Measurements from ENCODE around the gene RNF34. TPM values are rescaled to one million over a fixed set of nuclear protein-coding genes. Genes with fewer than 3 reads are reported as not detected.

The RNF34 gene, protein sequence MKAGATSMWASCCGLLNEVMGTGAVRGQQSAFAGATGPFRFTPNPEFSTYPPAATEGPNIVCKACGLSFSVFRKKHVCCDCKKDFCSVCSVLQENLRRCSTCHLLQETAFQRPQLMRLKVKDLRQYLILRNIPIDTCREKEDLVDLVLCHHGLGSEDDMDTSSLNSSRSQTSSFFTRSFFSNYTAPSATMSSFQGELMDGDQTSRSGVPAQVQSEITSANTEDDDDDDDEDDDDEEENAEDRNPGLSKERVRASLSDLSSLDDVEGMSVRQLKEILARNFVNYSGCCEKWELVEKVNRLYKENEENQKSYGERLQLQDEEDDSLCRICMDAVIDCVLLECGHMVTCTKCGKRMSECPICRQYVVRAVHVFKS
- total RNA-seq = 10 to 100 TPM; 28.0 to 54.8 (median 37.2) TPM

- ATAC-seq (replicated peaks in 6 of 8) = peak; percentile 90 to 97 (median 96)
- Histone ChIP-seq H3K4me3 (peak within 1 kb of the TSS; percentile 71 to 90 (median 73)), H3K27ac (peak within 1 kb of the TSS; percentile 60 to 77), H3K4me1 (replicated peaks in 1 of 2) (peaks cover 9 to 17% of the 10 kb centered on the region in 2 donors)
- in situ Hi-C loops (cut with MboI; ENCODE audit: low pct_unique_long_range_greater_than_20kb in 2 of 9, low sequenced_read_pairs in 9 of 9, unreplicated experiment in 9 of 9) = no loop called here
- WGBS, 10 experiments = 0 to 4% (median 0%) methylated on average over 1 to 29 of the region's 77 CpGs
Measured at GRCh38 chr12:121399391-121400331, at the start of gene RNF34. TSS of gene RNF34 (plus strand) at chr12:121400118. CDS start at chr12:121400213, 95 bp downstream.

- in situ Hi-C loops (cut with MboI; ENCODE audit: low pct_unique_long_range_greater_than_20kb in 2 of 9, low sequenced_read_pairs in 9 of 9, unreplicated experiment in 9 of 9) = no loop called here
- ATAC-seq (replicated peaks in 6 of 8) = peak; percentile 96 to 99 (median 99)
- WGBS, 10 experiments = 0 to 5% (median 0%) methylated on average over 1 to 28 of the region's 49 CpGs; no CpG with 5 or more reads in 2 of the 10 experiments
- peaks cover 3 to 11% of the 10 kb centered on the region in 2 donors for H3K4me1 ChIP-seq (replicated peaks in 1 of 2)
- peak within 1 kb of the TSS; percentile 54 to 93 (median 68) for H3K4me3 ChIP-seq
- peak within 1 kb of the TSS; percentile 74 to 91 for H3K27ac ChIP-seq
Measured at GRCh38 chr12:121351820-121352681, 47.9 kb upstream of the RNF34 start, which contains the start of gene ANAPC5. TSS of gene ANAPC5 (minus strand) at chr12:121352411. CDS start at chr12:121352340, 71 bp downstream.

DNA sequence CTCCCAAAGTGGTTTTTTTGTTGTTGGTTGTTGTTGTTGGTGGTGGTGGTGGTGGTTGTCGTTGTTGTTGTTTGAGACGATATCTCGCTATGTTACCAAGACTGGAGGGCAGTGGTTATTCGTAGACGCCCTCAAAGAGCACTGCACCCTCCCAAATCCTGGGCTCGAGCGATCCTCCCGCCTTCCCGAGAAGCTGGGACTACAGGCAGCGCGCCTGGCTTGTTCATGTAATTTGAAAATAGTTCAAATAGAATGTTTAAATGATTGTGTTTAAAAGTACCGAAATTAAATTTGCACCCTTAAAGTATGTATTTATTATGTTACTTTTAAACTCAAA is 47.3 kb upstream of the RNF34 start:
- Histone ChIP-seq H3K27ac (peak overlapping the region; percentile 23 to 86), H3K4me1 (replicated peaks in 1 of 2) (peaks cover 3 to 11% of the 10 kb centered on the region in 2 donors), H3K4me3 (peak overlapping the region; percentile 54 to 93 (median 68))
- in situ Hi-C loops (cut with MboI; ENCODE audit: low pct_unique_long_range_greater_than_20kb in 2 of 9, low sequenced_read_pairs in 9 of 9, unreplicated experiment in 9 of 9) = no loop called here
- 0 to 4% (median 0%) methylated on average over 1 to 10 of the region's 12 CpGs; no CpG with 5 or more reads in 1 of the 10 experiments for WGBS, 10 experiments
- peak; percentile 50 to 62 (median 56) for ATAC-seq (replicated peaks in 6 of 8)

- ATAC-seq (replicated peaks in 6 of 8) = no peak
- WGBS, 10 experiments = 71 to 100% (median 88%) methylated on average over 1 to 6 of the region's 6 CpGs; no CpG with 5 or more reads in 3 of the 10 experiments
Measured at GRCh38 chr12:121355818-121356217, 44.1 kb upstream of the RNF34 start.

DNA sequence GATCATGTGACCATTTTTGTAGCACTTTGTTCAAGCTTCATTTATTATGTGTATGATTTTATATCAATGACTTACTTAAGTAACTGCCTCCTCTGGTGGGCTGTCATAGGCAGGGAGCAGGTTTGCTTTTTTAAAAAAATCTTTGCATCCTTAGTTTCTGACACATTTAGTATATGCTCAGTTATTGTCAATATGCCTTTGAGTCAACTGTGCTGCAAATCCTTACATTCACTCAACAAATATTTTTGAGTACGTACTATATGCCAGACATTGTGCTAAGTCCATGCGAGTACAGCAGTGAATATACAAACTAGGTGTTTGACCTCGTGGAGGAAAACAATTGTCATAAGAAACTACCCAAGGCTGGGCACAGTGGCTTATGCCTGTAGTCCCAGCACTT is 43.3 kb upstream of the RNF34 start:
- in situ Hi-C loops (cut with MboI; ENCODE audit: low pct_unique_long_range_greater_than_20kb in 2 of 9, low sequenced_read_pairs in 9 of 9, unreplicated experiment in 9 of 9) = no loop called here
- Histone ChIP-seq H3K4me3 (no peak overlapping the region), H3K4me1 (replicated peaks in 1 of 2) (peaks cover 0 to 4% of the 10 kb centered on the region in 2 donors), H3K27ac (no peak overlapping the region)
- no peak for ATAC-seq (replicated peaks in 6 of 8)
- 48 to 100% (median 66%) methylated on average over 1 to 3 of the region's 3 CpGs; no CpG with 5 or more reads in 2 of the 10 experiments for WGBS, 10 experiments

More at GRCh38 chr12:121355818-121356217, 44.1 kb upstream of the RNF34 start:
- no peak overlapping the region for H3K4me3 ChIP-seq
- in situ Hi-C loops (cut with MboI; ENCODE audit: low pct_unique_long_range_greater_than_20kb in 2 of 9, low sequenced_read_pairs in 9 of 9, unreplicated experiment in 9 of 9) = no loop called here
- H3K4me1 ChIP-seq (replicated peaks in 1 of 2) = peaks cover 3 to 9% of the 10 kb centered on the region in 2 donors
- no peak overlapping the region for H3K27ac ChIP-seq

- ATAC-seq (replicated peaks in 6 of 8) = no peak
- in situ Hi-C loops (cut with MboI; ENCODE audit: low pct_unique_long_range_greater_than_20kb in 2 of 9, low sequenced_read_pairs in 9 of 9, unreplicated experiment in 9 of 9) = no loop called here
- no peak overlapping the region for H3K27ac ChIP-seq
Measured at GRCh38 chr12:121357331-121357730, 42.6 kb upstream of the RNF34 start.

DNA sequence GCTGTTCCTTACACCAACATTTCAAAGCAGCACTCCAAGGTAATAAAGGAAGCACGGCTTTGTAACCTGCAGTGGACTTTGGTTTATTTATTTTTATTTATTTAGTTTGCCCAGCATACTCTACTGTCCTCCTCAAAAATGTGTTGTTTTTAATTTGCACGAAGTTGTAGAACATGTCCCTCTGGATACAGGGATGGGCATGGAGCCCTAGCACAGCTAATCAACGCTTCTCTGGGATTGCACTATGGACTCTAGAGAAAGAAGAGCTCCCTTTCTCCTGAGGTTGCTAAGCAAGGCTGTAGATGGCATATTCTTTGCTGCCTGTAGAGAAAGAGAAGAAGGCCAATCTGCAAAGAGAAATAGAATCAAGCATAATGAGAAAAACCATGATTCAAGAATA is 41.8 kb upstream of the RNF34 start:
- H3K27ac ChIP-seq = no peak overlapping the region
- peaks cover 0 to 2% of the 10 kb centered on the region in 2 donors for H3K4me1 ChIP-seq (replicated peaks in 1 of 2)
- H3K4me3 ChIP-seq = no peak overlapping the region
- 17 to 94% (median 62%) methylated on average over 1 to 2 of the region's 3 CpGs for WGBS, 10 experiments
- in situ Hi-C loops (cut with MboI; ENCODE audit: low pct_unique_long_range_greater_than_20kb in 2 of 9, low sequenced_read_pairs in 9 of 9, unreplicated experiment in 9 of 9) = no loop called here
- no peak for ATAC-seq (replicated peaks in 6 of 8)

More at GRCh38 chr12:121357331-121357730, 42.6 kb upstream of the RNF34 start:
- no peak overlapping the region for H3K4me3 ChIP-seq
- 37 to 75% (median 54%) methylated on average over 2 to 4 of the region's 4 CpGs; no CpG with 5 or more reads in 4 of the 10 experiments for WGBS, 10 experiments
- H3K4me1 ChIP-seq (replicated peaks in 1 of 2) = peaks cover 0 to 4% of the 10 kb centered on the region in 2 donors

DNA sequence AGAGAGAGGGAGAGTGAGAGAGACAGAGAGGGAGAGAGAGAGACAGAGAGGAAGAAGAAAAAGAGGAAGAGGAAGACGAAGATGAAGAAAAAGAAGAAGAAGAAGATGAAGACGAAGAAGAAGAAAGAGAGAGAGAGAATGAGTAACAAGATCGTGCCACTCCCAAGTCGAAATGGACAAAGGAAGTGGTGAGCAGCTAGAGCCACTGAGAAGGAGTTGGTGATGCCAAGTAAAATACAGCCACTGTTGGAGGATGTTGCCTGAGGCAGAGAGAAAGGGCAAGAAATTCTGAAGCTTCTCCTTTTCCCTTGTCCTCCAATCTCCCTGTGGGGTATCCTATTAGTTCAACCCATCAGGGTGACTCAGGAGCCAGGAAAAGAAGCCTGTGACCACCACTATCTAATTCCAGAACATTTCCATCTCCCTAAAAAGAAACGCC is 35.2 kb upstream of the RNF34 start:
- 50 to 88% (median 67%) methylated on average over 1 to 5 of the region's 5 CpGs for WGBS, 10 experiments
- Histone ChIP-seq H3K4me1 (replicated peaks in 1 of 2) (no peaks in the 10 kb centered on the region), H3K4me3 (no peak overlapping the region), H3K27ac (no peak overlapping the region)
- no peak for ATAC-seq (replicated peaks in 6 of 8)
- in situ Hi-C loops (cut with MboI; ENCODE audit: low pct_unique_long_range_greater_than_20kb in 2 of 9, low sequenced_read_pairs in 9 of 9, unreplicated experiment in 9 of 9) = no loop called here

GRCh38 chr12:121365416-121366062 is 34.4 kb upstream of the RNF34 start:
- Histone ChIP-seq H3K27ac (no peak overlapping the region), H3K4me1 (replicated peaks in 1 of 2) (no peaks in the 10 kb centered on the region), H3K4me3 (no peak overlapping the region)
- 17 to 93% (median 60%) methylated on average over 2 to 5 of the region's 5 CpGs; no CpG with 5 or more reads in 3 of the 10 experiments for WGBS, 10 experiments
- no peak for ATAC-seq (replicated peaks in 6 of 8)
- in situ Hi-C loops (cut with MboI; ENCODE audit: low pct_unique_long_range_greater_than_20kb in 2 of 9, low sequenced_read_pairs in 9 of 9, unreplicated experiment in 9 of 9) = no loop called here

DNA sequence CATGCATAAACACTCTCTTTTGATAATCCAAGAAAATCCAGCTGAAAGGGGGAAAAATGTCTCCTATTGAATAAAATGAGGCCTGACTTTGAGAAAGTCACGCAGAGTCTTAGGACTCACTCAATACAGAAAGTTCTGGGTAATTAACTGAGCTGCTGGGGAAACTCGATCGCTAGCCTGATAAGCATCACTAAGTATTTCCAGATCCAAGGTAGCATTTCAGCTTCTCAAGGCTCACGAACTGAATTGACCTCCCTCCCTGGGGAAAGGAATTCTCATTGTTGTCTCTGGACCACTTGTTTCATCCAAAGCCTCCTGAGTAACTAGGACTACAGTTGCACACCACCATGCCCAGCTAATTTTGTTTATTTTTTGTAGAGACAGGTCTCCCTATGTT is 33.9 kb upstream of the RNF34 start:
- Histone ChIP-seq H3K4me3 (no peak overlapping the region), H3K4me1 (replicated peaks in 1 of 2) (no peaks in the 10 kb centered on the region), H3K27ac (no peak overlapping the region)
- ATAC-seq (replicated peaks in 6 of 8) = no peak
- WGBS, 10 experiments = 18 to 100% (median 69%) methylated on average over 1 to 4 of the region's 4 CpGs; no CpG with 5 or more reads in 1 of the 10 experiments
- in situ Hi-C loops (cut with MboI; ENCODE audit: low pct_unique_long_range_greater_than_20kb in 2 of 9, low sequenced_read_pairs in 9 of 9, unreplicated experiment in 9 of 9) = no loop called here

- in situ Hi-C loops (cut with MboI; ENCODE audit: low pct_unique_long_range_greater_than_20kb in 2 of 9, low sequenced_read_pairs in 9 of 9, unreplicated experiment in 9 of 9) = no loop called here
- H3K27ac ChIP-seq = no peak overlapping the region
- 60 to 100% (median 100%) methylated on average over 1 to 3 of the region's 6 CpGs; no CpG with 5 or more reads in 1 of the 10 experiments for WGBS, 10 experiments
- ATAC-seq (replicated peaks in 6 of 8) = no peak
- no peaks in the 10 kb centered on the region for H3K4me1 ChIP-seq (replicated peaks in 1 of 2)
- H3K4me3 ChIP-seq = no peak overlapping the region
Measured at GRCh38 chr12:121371404-121371803, 28.5 kb upstream of the RNF34 start.

DNA sequence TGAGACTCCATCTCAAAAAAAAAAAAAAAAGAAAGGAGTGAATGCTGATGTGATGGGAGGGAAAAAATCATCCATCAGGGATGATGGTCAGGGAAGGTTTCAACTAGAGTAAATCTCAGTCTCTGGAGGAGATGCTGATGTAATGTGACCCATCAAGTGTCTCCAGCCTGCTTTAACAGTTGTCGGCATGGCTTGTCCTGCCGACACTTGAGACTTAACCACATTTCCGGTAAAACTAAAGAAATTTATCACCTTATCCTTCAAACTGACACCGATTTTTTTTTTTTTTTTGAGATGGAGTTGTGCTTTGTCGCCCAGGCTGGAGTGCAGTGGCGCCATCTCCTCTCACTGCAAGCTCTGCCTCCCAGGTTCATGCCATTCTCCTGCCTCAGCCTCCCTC is 26.2 kb upstream of the RNF34 start:
- no peak overlapping the region for H3K4me3 ChIP-seq
- in situ Hi-C loops (cut with MboI; ENCODE audit: low pct_unique_long_range_greater_than_20kb in 2 of 9, low sequenced_read_pairs in 9 of 9, unreplicated experiment in 9 of 9) = no loop called here
- 51 to 100% (median 86%) methylated on average over 2 to 6 of the region's 6 CpGs; no CpG with 5 or more reads in 1 of the 10 experiments for WGBS, 10 experiments
- ATAC-seq (replicated peaks in 6 of 8) = no peak
- no peaks in the 10 kb centered on the region for H3K4me1 ChIP-seq (replicated peaks in 1 of 2)
- H3K27ac ChIP-seq = no peak overlapping the region

Measured in motor neuron (in vitro differentiated cells).